ENCODE measurements around the gene CORO2B.
"Not testable (repeated sequence)": the region's sequence is repeated elsewhere in the genome, so short reads cannot be mapped to it uniquely, and the experiment has no call there.

The CORO2B gene

GRCh38 chr15:68593341-68593740, 14.5 kb downstream of the CORO2B start:
- no peak for DNase-seq

DNA sequence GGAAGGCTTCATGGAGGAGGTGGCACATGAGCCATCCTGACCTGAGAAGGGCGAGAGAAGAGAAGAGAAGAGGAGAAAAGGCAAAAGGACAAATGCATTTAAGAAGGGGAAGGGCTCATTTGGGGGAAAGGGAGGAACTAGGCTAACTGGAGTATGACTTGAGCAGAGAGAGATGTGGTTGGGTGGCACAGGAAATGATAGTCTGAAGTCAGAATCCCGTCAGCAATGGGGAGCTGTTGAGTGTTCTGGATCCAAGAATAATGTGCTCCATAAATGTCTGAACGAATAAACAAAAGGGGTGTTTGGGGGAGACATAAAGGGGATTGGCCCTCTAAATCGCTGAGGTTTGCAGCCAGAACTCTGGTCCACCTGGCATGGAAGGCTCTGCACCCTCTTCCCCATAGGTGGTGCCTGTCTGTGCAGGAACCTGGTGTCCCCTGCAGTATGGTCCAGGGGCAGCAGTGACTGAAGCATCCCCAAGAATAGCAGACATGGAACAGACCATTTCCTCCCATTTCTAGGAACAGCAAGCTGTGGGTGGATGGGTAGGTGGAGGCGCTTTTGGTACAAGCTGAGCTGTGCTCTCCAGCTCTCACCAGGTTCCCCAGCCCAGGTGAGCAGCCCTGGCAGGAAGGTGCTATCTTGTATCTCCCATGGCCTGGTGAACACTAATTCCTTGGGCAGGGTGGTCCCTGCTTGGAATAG, 15.2 kb downstream of the CORO2B start:
- no peak for DNase-seq

DNA sequence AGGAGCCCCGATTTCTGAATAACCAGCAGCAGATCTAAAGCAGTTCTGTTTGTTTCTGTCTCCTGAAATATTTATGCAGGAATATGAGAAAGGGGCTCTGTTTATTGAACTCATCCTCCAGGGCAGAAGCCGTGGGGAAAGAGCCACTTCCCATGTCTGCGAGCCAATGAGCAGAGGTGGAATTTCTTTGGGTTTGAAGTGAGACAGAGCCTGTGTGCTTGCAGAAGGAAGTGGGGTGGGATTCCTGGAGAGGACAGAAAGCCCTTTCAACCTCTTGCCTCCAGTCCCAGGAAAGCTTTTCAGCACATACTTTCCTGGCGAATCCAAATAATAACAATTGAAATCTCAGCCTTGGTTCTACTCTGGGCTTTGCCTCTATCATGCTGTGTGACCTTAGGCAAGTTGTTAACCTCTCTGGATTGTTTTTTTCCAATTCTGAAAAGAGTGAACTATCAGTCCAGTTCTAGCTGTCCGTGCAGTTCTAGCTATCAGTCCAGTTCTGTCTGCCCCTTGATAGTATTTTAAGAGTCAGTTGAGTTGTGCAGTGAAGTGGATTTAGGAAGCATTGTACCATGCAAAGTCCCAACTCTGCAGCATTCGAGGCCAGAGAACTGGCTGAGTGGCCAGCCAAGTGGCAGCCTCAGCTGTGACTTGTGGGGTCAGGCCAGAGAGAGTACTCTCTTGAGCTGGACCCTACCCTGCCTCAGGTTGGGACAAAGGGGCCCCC, 15.9 kb downstream of the CORO2B start:
- no peak for DNase-seq

- no peak for DNase-seq
These were observed 16.4 kb downstream of the CORO2B start for GRCh38 chr15:68595260-68595564.

GRCh38 chr15:68595761-68596160, 17.0 kb downstream of the CORO2B start:
- no peak for DNase-seq

- no peak for DNase-seq
These were observed 17.9 kb downstream of the CORO2B start for GRCh38 chr15:68596691-68597090.

- no peak for DNase-seq
These were observed 18.8 kb downstream of the CORO2B start for GRCh38 chr15:68597581-68597980.

- no peak for DNase-seq
These were observed 19.7 kb downstream of the CORO2B start for GRCh38 chr15:68598171-68599152.

DNA sequence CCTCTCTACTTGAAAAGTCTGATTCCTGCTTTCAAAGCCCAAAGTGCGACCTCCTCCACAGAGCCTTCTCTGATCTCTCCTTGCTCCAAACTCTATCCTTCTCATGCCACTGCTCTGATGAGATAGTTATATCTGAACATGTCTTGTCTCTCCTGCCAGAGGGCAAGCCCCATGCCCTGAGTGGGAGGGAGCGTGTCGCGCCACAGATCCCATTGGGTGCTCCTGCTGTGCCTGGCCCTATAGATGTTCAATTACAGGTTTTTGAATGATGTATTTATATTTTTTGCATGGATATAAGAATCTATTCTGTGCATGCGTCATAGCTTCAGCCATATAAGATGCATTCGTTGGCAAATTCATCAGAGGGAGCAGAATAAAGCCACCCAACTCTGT, 20.4 kb downstream of the CORO2B start:
- no peak for DNase-seq

DNA sequence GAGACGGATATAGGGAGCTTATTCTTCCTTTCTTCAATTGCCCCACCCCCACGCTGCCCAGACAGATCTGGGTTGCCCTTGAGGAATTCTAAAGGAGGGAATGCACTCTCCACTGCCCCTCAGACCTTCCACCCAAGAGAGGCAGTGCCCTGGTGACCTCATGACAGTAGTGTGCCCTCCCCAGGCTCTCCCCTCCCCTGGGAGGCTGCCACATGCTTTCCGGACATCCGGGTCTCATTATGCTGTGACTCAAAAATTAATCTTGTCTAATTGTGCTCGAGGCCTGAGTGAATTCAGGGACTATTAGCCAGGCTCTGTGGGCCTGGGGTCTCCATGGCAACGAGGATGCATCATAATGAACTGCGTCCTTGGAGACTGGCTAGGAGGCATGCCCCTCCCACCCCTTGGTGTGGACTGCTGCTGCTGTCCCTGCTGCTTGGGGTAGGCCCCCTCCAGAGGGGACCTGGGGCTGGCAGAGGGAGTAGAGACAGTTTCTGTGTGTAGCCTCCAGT, 20.8 kb downstream of the CORO2B start:
- no peak for DNase-seq

GRCh38 chr15:68601206-68602197, 22.7 kb downstream of the CORO2B start:
- no peak for DNase-seq

- DNase-seq = no peak
These were observed 23.8 kb downstream of the CORO2B start for GRCh38 chr15:68602459-68603215.

DNA sequence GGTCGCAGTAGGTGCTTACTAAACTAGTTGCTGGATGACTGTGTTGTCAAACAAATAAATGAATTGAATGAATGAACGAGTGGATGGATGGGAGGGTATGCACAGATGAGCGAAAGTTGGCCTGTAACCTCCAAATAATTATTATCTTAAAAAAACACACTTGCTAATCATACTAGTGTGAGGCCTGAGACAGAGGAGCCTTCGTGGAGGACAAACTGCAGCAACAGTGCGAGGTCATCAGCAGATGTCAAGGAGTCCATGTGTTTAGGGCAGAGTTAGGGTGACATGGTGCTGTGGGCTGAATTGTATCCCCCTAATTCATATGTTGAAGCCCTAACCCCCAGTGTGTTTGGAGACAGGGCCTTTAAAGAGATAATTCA, 24.4 kb downstream of the CORO2B start:
- DNase-seq = no peak

DNA sequence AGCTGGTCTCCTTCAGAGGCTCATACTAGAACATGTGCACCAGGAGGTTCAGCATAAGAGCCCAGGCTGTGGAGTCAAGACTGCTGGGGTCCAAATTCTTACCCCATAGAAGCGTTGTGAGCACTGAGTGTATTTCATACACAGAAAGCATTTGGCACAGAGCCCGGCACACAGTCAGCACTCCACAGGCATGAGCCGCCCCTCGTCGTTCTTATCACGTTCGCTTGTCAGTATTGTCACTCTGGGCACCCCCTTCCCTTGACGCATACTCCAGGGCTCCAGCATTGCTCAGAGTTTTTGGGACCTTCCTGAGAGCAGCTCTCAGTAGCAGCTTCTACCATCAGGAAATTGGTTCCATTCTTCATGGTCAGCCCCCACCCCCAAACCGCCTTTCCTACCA, 25.2 kb downstream of the CORO2B start:
- DNase-seq = no peak

GRCh38 chr15:68604840-68605478, 26.2 kb downstream of the CORO2B start:
- DNase-seq = not testable (repeated sequence)

- DNase-seq = no peak
These were observed 27.6 kb downstream of the CORO2B start for GRCh38 chr15:68606375-68606774.

GRCh38 chr15:68608206-68608843, 29.5 kb downstream of the CORO2B start:
- no peak for DNase-seq

DNA sequence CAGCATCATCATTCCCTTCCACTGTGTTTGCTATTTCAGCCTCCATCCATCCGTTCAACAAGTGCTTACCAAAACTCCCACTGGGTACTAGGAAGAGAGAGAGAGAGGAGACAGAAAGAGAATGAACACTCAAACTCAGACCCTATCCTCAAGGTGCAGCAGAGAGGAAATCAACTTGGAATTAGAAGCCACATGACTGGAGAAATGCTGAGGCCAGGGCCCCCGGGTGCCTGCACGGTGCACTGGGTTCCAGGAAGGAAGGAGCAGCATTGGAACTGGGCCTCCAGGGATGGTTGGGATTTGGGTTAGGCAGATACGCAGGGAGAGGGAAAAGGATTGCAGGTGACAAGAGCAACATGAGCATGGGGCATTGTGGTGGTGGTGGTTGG, 30.0 kb downstream of the CORO2B start:
- no peak for DNase-seq

DNA sequence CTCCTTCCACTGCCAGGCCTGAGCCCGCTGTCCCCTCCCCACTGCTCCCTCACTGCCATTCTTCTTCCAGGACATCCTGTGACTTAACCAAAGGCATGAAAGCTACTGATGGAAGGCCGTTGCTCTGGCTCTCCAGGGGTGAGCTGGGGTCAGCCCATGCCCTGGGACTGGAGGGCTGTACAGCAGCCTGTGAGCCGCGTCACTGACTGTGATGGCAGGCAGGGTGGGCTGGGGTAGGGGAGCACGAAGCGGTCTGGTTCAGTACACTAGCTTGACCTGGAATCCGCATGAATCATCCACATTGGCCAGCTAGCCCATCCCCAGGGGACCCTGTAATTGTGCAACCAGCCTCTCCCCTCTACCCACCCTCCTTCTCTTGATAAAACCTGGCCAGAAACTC, 30.8 kb downstream of the CORO2B start:
- DNase-seq = no peak

DNA sequence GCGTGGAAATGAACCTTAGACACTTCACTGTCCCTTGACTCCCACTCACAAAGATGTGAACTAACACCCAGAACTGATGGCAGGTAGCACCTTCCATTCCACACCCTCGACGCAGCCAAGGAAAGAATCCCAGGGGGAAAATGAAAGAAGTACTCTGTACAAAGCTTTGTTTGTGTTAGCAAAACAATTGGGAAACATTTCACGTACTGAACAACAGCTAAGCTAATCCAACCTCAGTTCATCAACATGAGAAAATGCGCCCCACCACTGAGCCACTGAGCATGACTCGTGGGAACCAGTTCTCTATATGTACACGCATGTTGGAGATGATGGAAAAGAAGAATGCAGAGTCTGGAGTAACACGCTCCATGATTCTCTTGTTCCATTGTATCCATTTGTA, 32.0 kb downstream of the CORO2B start:
- DNase-seq = no peak

Measured in bone marrow (tissue), 2 donors.